Gastroesophageal sphincter (tissue), 3 donors: ENCODE measurements around the gene TNS3.

ENCODE experiments used
- EP300 ChIP-seq: sonication (generic); formaldehyde crosslinking; IDR thresholded peaks from one replicate; pipeline ENCODE4 v1.6.1; 2017; ENCODE audit warnings: antibody characterized with exemption, mild to moderate bottlenecking
- POLR2A ChIP-seq, 2 donors: fragments of 450-650 bp; IDR thresholded peaks; one replicate each; pipeline ENCODE4 v1.6.1; 2017; ENCODE audit warnings: antibody characterized with exemption in 2 of 2, mild to moderate bottlenecking in 2 of 2, moderate library complexity in 1 of 2
- POLR2AphosphoS5 ChIP-seq: sonication (generic); formaldehyde crosslinking; IDR thresholded peaks from one replicate; pipeline ENCODE4 v1.6.1; 2017; ENCODE audit warnings: antibody characterized with exemption
- TF ChIP-seq, protein P1 (sequence below), 4 experiments: fragments of 200-600 bp in 2 of 4; fragments of 450-650 bp in 2 of 4; sonication (generic) in 1 of 4; IDR thresholded peaks; one replicate each; pipeline ENCODE4 v1.5.1; 2017 to 2019; ENCODE audit warnings: antibody characterized with exemption in 4 of 4, mild to moderate bottlenecking in 2 of 4, moderate library complexity in 2 of 4

DNA sequence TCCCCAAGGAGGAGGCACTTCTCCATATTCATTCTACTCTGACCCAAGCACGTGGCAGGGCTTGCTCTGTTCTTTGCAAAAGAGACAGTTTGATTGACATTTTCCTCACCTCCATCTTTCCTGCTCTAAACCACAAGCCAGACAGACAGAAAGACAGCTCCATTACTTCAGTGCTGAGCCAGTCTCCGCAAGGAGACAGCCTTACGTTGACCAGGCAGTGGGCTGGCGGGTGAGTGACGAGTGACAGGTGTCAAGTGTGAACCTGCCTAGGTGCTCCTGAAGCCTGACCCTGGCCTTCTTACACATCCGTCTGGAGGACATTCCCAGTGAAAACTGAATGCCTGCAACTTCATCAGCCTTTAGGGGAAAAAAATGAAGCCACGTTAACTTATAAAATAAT, 314.6 kb downstream of the TNS3 start:
- TF ChIP-seq, protein P1, sequence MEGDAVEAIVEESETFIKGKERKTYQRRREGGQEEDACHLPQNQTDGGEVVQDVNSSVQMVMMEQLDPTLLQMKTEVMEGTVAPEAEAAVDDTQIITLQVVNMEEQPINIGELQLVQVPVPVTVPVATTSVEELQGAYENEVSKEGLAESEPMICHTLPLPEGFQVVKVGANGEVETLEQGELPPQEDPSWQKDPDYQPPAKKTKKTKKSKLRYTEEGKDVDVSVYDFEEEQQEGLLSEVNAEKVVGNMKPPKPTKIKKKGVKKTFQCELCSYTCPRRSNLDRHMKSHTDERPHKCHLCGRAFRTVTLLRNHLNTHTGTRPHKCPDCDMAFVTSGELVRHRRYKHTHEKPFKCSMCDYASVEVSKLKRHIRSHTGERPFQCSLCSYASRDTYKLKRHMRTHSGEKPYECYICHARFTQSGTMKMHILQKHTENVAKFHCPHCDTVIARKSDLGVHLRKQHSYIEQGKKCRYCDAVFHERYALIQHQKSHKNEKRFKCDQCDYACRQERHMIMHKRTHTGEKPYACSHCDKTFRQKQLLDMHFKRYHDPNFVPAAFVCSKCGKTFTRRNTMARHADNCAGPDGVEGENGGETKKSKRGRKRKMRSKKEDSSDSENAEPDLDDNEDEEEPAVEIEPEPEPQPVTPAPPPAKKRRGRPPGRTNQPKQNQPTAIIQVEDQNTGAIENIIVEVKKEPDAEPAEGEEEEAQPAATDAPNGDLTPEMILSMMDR (IDR thresholded peaks at IDR 0.05): no peak
- TF ChIP-seq POLR2A (IDR thresholded peaks at IDR 0.05) (no peak), POLR2AphosphoS5 (no peak), EP300 (no peak)
